ENCODE results near the gene RIBC1. TPM values are rescaled to one million over a fixed set of nuclear protein-coding genes. Genes with fewer than 3 reads are reported as not detected.

The RIBC1 gene
- total RNA-seq, 2 experiments from 2014 or later: 1.1 to 1.4 TPM

- Mint-ChIP-seq H3K4me3 (no peak overlapping the region), H3K4me1 (no peaks in the 10 kb centered on the region), H3K9me3 (no peaks in the 10 kb centered on the region), H3K27ac (no peak overlapping the region), H3K27me3 (no peaks in the 10 kb centered on the region), H3K36me3 (ENCODE audit: low read depth) (no peaks in the 10 kb centered on the region)
- no peak for DNase-seq
- POLR2A ChIA-PET: no interaction called here
- CTCF ChIA-PET: interaction anchor here (1.0 kb wide), 1 partner anchor 12 kb away, joined by 3 read pairs; no protein-coding TSS in a partner anchor
Observed at GRCh38 chrX:53476371-53476770, 53.7 kb downstream of the RIBC1 start.

- H3K4me1 Mint-ChIP-seq: no peaks in the 10 kb centered on the region
- ChIA-PET CTCF (interaction anchor here (1.3 kb wide), 1 partner anchor 166 kb away, joined by 3 read pairs; no protein-coding TSS in a partner anchor), POLR2A (no interaction called here)
- no peak for DNase-seq
- no peaks in the 10 kb centered on the region for H3K27me3 Mint-ChIP-seq
- no peak overlapping the region for H3K27ac Mint-ChIP-seq
- no peak overlapping the region for H3K4me3 Mint-ChIP-seq
- H3K9me3 Mint-ChIP-seq: no peaks in the 10 kb centered on the region
- H3K36me3 Mint-ChIP-seq (ENCODE audit: low read depth): no peaks in the 10 kb centered on the region
Observed at GRCh38 chrX:53479301-53479700, 56.6 kb downstream of the RIBC1 start.

Small RNA genes within 50 kb of the gene (microRNA-seq; reads per million reads assigned to microRNA genes)
- gene MIR6857 (ENCODE audit: borderline microRNAs expressed, borderline replicate concordance): not detected

Other genes starting within 250 kb of the RIBC1 start
- gene KDM5C, start 197.7 kb upstream of the RIBC1 start, total RNA-seq: 10 to 100 TPM; 77.2 to 81.2 TPM
- gene IQSEC2, start 141.3 kb upstream of the RIBC1 start, total RNA-seq: under 1 TPM; 0.10 to 0.12 TPM
- gene SMC1A, start 219 bp upstream of the RIBC1 start, total RNA-seq: 100 to 1,000 TPM; 157 to 159 TPM
- gene HSD17B10, start 11.5 kb downstream of the RIBC1 start, total RNA-seq: 100 to 1,000 TPM in 1 of 2 experiments, 10 to 100 TPM in 1; 99.6 to 105 TPM